Natural killer cell (primary cell): ENCODE data around the gene DERL3. TPM values are rescaled to one million over a fixed set of nuclear protein-coding genes. Genes with fewer than 3 reads are reported as not detected.

ENCODE experiments used
- ATAC-seq, 3 donors: fragments of 150-1000 bp in 2 of 3; fragments of 200-7000 bp in 1 of 3; cut with Tn5 transposase; 1 replicate in 1 of 3; 2 replicates in 2 of 3; pipeline ENCODE4 v1.10.0; 2021; ENCODE audit warnings: mild to moderate bottlenecking in 2 of 3, moderate library complexity in 2 of 3
- DNase-seq, 2 donors: peaks; one replicate each; pipeline versions ENCODE4 v3.0.0 to v3.0.0-alpha.2; 2013 to 2021; ENCODE audit warnings: mixed read lengths in 1 of 2
- H3K27ac ChIP-seq: one replicate; pipeline ENCODE4 v1.5.1; 2013; ENCODE audit warnings: mild to moderate bottlenecking, low read length
- H3K27me3 ChIP-seq: one replicate; pipeline ENCODE4 v1.6.1; 2013; ENCODE audit warnings: low read length; ENCODE audit not compliant: control insufficient read depth, insufficient read depth
- H3K36me3 ChIP-seq: one replicate; pipeline ENCODE4 v1.6.1; 2013; ENCODE audit warnings: low read length; ENCODE audit not compliant: control insufficient read depth, insufficient read depth
- H3K4me1 ChIP-seq: one replicate; pipeline ENCODE4 v1.6.1; 2013; ENCODE audit warnings: low read length; ENCODE audit not compliant: control insufficient read depth, insufficient read depth
- H3K4me3 ChIP-seq: one replicate; pipeline ENCODE4 v1.5.1; 2013; ENCODE audit warnings: low read length
- H3K9me3 ChIP-seq: one replicate; pipeline ENCODE4 v1.6.1; 2013; ENCODE audit warnings: low read length; ENCODE audit not compliant: control insufficient read depth, insufficient read depth
- H3K27ac Mint-ChIP-seq, 2 donors: one replicate each; pipeline ENCODE4 v1.8.0; 2022; ENCODE audit warnings: mild to moderate bottlenecking in 2 of 2, mixed read lengths in 2 of 2, moderate library complexity in 1 of 2
- H3K27me3 Mint-ChIP-seq, 2 donors: one replicate each; pipeline ENCODE4 v1.8.0; 2022; ENCODE audit warnings: low read depth in 2 of 2, mixed read lengths in 2 of 2
- H3K36me3 Mint-ChIP-seq: one replicate; pipeline ENCODE4 v1.8.0; 2022; ENCODE audit warnings: mixed read lengths
- H3K4me1 Mint-ChIP-seq, 2 donors: one replicate each; pipeline ENCODE4 v1.8.0; 2022; ENCODE audit warnings: mixed read lengths in 2 of 2
- H3K4me3 Mint-ChIP-seq: one replicate; pipeline ENCODE4 v1.8.0; 2022; ENCODE audit warnings: mild to moderate bottlenecking, moderate library complexity, mixed read lengths
- H3K9me3 Mint-ChIP-seq, 2 donors: one replicate each; pipeline ENCODE4 v1.8.0; 2022; ENCODE audit warnings: mixed read lengths in 2 of 2
- CTCF ChIP-seq: fragments of 200-600 bp; IDR thresholded peaks from one replicate; pipeline ENCODE4 v1.8.0; 2022; ENCODE audit warnings: antibody characterized with exemption
- WGBS: methylation state at CpG from one replicate; pipeline ENCODE4 v1.1.7; 2013; ENCODE audit warnings: missing lambda C conversion rate; ENCODE audit not compliant: insufficient coverage; 5-methylcytosine and 5-hydroxymethylcytosine counted together
- intact Hi-C: fragments of 100-400 bp; cut with micrococcal nuclease; formaldehyde crosslinking; loops from one replicate; pipeline ENCODE4 v1.14.2; 2022
- total RNA-seq, 4 donors: library from RNA; stranded (reverse); fragments of 120-200 nt in 1 of 4; gene quantifications; one replicate each; pipeline versions ENCODE4 v1.2.3 to v1.2.4, GENCODE V29; 2013 to 2022

The DERL3 gene
- total RNA-seq, 3 donors from 2014 or later (not counting 1 experiment from before 2014, with no cell fraction given): 0.88 to 24.5 (median 1.3) TPM

- intact Hi-C loops: no loop called here
- no peak overlapping the region for H3K27ac ChIP-seq
- H3K4me1 ChIP-seq: peaks cover 2% of the 10 kb centered on the region
- no peak for DNase-seq
- H3K4me3 Mint-ChIP-seq: no peak overlapping the region
- H3K36me3 Mint-ChIP-seq: no peaks in the 10 kb centered on the region
- ATAC-seq: no peak
- no peaks in the 10 kb centered on the region for H3K9me3 Mint-ChIP-seq
- no peaks in the 10 kb centered on the region for H3K27me3 Mint-ChIP-seq
- WGBS: 93% methylated on average over 11 of the region's 11 CpGs
- peaks cover 10 to 14% of the 10 kb centered on the region in 2 donors for H3K4me1 Mint-ChIP-seq
- H3K9me3 ChIP-seq: no peaks in the 10 kb centered on the region
- no peak for TF ChIP-seq CTCF
- no peak overlapping the region for H3K27ac Mint-ChIP-seq
- H3K27me3 ChIP-seq: no peaks in the 10 kb centered on the region
- peaks cover 55% of the 10 kb centered on the region for H3K36me3 ChIP-seq
- H3K4me3 ChIP-seq: no peak overlapping the region
These were observed 6.4 kb downstream of the DERL3 start for GRCh38 chr22:23832226-23833016.

GRCh38 chr22:23831781-23832180, 7.0 kb downstream of the DERL3 start:
- ATAC-seq (no peak), DNase-seq (no peak)
- H3K9me3 Mint-ChIP-seq: no peaks in the 10 kb centered on the region
- H3K4me1 ChIP-seq: no peaks in the 10 kb centered on the region
- no peak overlapping the region for H3K27ac Mint-ChIP-seq
- intact Hi-C loops: no loop called here
- no peaks in the 10 kb centered on the region for H3K36me3 Mint-ChIP-seq
- whole genome bisulfite sequencing: 96% methylated on average over 10 of the region's 10 CpGs
- no peaks in the 10 kb centered on the region for H3K27me3 ChIP-seq
- no peak overlapping the region for H3K4me3 Mint-ChIP-seq
- peaks cover 61% of the 10 kb centered on the region for H3K36me3 ChIP-seq
- H3K27me3 Mint-ChIP-seq: no peaks in the 10 kb centered on the region
- TF ChIP-seq CTCF: no peak
- no peak overlapping the region for H3K27ac ChIP-seq
- H3K9me3 ChIP-seq: no peaks in the 10 kb centered on the region
- no peak overlapping the region for H3K4me3 ChIP-seq
- H3K4me1 Mint-ChIP-seq: peaks cover 10 to 14% of the 10 kb centered on the region in 2 donors

DNA sequence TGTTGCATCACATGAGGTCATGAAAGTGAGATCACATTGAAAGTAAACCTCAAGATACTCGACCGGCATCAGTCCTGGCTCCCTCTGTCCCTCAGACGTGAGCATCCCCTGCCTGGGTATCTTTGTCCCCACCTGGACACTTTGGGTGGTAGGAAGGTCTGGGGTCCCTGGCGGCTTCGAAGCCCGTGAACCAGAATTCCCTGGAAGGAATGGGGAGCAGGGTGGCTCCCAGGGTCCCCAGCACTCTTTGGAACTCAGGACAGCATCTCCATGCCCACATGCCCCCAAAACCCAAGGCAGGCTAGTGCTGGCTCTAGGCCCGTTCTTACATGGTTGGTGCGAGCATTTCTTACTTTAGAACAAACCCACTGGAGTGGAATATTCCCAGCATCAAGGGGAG, 7.5 kb downstream of the DERL3 start:
- Histone ChIP-seq H3K4me1 (no peaks in the 10 kb centered on the region), H3K4me3 (no peak overlapping the region), H3K27ac (no peak overlapping the region), H3K9me3 (no peaks in the 10 kb centered on the region), H3K27me3 (no peaks in the 10 kb centered on the region), H3K36me3 (peaks cover 67% of the 10 kb centered on the region)
- Mint-ChIP-seq H3K27me3 (no peaks in the 10 kb centered on the region), H3K9me3 (no peaks in the 10 kb centered on the region), H3K36me3 (no peaks in the 10 kb centered on the region), H3K4me3 (no peak overlapping the region), H3K27ac (no peak overlapping the region), H3K4me1 (peaks cover 10 to 14% of the 10 kb centered on the region in 2 donors)
- WGBS: 94% methylated on average over 8 of the region's 8 CpGs
- intact Hi-C loops: no loop called here
- ATAC-seq (no peak), DNase-seq (no peak)
- TF ChIP-seq CTCF: no peak
